Activated CD4-positive, alpha-beta memory T cell treated with anti-CD3 and anti-CD28 coated beads for 36 hours (primary cell): ENCODE results near the gene SLC41A3. TPM values are rescaled to one million over a fixed set of nuclear protein-coding genes. Genes with fewer than 3 reads are reported as not detected.
"Not testable (repeated sequence)": the region's sequence is repeated elsewhere in the genome, so short reads cannot be mapped to it uniquely, and the experiment has no call there.

ENCODE experiments used
- CTCF ChIA-PET: fragments of 350-600 bp; sonication (Branson Sonifier 250); formaldehyde crosslinking; loops from one replicate; lab custom pipeline; 2021; ENCODE audit warnings: antibody characterized with exemption, inconsistent platforms; lab: Charles Lee
- POLR2A ChIA-PET: fragments of 350-600 bp; sonication (Branson Sonifier 250); formaldehyde crosslinking; loops from one replicate; lab custom pipeline; 2021; ENCODE audit warnings: antibody characterized with exemption; lab: Charles Lee
- DNase-seq: peaks from one replicate; pipeline ENCODE4 v3.0.0-alpha.2; 2020
- H3K27ac Mint-ChIP-seq: one replicate; pipeline ENCODE4 v1.8.0; 2021; ENCODE audit warnings: mixed read lengths
- H3K27me3 Mint-ChIP-seq: one replicate; pipeline ENCODE4 v1.8.0; 2021; ENCODE audit warnings: mixed read lengths
- H3K36me3 Mint-ChIP-seq: one replicate; pipeline ENCODE4 v1.8.0; 2021; ENCODE audit warnings: mixed read lengths
- H3K4me1 Mint-ChIP-seq: one replicate; pipeline ENCODE4 v1.8.0; 2021; ENCODE audit warnings: low read depth, mixed read lengths
- H3K4me3 Mint-ChIP-seq: one replicate; pipeline ENCODE4 v1.8.0; 2021; ENCODE audit warnings: mild to moderate bottlenecking, mixed read lengths
- H3K9me3 Mint-ChIP-seq: one replicate; pipeline ENCODE4 v1.8.0; 2021; ENCODE audit warnings: mixed read lengths
- intact Hi-C: fragments of 100-400 bp; cut with micrococcal nuclease; formaldehyde crosslinking; loops from one replicate; pipeline ENCODE4 v1.15.1; 2023
- total RNA-seq, 2 experiments: library from RNA; stranded (reverse); gene quantifications; one replicate each; pipeline ENCODE4 v1.2.3, GENCODE V29; 2021

SLC41A3 gene
- total RNA-seq, 2 experiments from 2014 or later = 26.3 to 27.3 TPM

DNA sequence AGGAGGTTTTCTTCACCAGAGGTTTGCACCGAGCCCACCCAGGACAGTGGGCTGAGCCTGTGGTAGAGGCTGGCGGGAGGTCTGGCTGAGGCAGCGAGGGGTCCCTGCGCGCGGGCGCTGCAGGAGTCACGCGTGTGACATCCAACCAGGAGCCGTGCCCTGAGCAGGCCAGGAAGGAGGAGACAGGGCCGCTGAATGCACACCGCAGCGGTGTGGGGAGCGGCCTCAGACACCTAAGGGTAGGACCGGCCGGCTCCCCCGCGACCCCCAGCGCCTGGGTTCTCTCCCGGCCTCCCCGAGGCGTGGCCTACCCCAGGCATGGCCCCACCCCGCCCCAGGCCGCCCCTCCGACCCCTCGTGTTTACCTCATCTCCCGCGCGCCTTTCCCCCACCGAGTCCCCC lies 412 bp downstream of the SLC41A3 start:
- POLR2A ChIA-PET = interaction anchor here (0.9 to 1.1 kb wide), 2 partner anchors 9 to 92 kb away, joined by 3 to 4 read pairs; no protein-coding TSS in a partner anchor
- H3K27me3 Mint-ChIP-seq = no peaks in the 10 kb centered on the region
- H3K27ac Mint-ChIP-seq = peak overlapping the region; percentile 67
- H3K9me3 Mint-ChIP-seq = no peaks in the 10 kb centered on the region
- peaks cover 7% of the 10 kb centered on the region for H3K36me3 Mint-ChIP-seq
- CTCF ChIA-PET = no interaction called here
- intact Hi-C loops = loop anchor here (1.0 kb wide), 1 partner anchor 167 kb away; no protein-coding TSS in a partner anchor
- peak overlapping the region; percentile 85 for H3K4me3 Mint-ChIP-seq
- H3K4me1 Mint-ChIP-seq = peaks cover 19% of the 10 kb centered on the region
- DNase-seq = peak; percentile 61

DNA sequence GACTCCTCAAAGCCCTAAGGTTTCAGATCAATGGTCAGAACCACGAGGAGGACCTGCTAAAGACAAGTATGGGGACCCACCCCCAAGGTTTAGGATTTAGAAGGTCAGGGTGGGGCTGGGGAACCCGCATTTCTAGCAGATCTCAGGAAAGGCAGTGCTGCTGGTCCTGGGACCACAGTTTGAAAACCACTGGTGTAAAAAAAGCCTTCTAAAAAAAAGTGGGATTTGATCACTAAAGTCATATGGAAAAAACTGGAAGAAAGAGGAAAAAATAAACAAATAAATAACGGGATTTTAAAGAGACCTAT lies 832 bp downstream of the SLC41A3 start:
- intact Hi-C loops = loop anchor here (1.0 kb wide), 1 partner anchor 167 kb away; no protein-coding TSS in a partner anchor
- DNase-seq = no peak
- H3K9me3 Mint-ChIP-seq = no peaks in the 10 kb centered on the region
- POLR2A ChIA-PET = no interaction called here
- peaks cover 19% of the 10 kb centered on the region for H3K4me1 Mint-ChIP-seq
- peaks cover 7% of the 10 kb centered on the region for H3K36me3 Mint-ChIP-seq
- no peaks in the 10 kb centered on the region for H3K27me3 Mint-ChIP-seq
- H3K4me3 Mint-ChIP-seq = peak overlapping the region; percentile 85
- peak overlapping the region; percentile 67 for H3K27ac Mint-ChIP-seq
- CTCF ChIA-PET = no interaction called here

DNA sequence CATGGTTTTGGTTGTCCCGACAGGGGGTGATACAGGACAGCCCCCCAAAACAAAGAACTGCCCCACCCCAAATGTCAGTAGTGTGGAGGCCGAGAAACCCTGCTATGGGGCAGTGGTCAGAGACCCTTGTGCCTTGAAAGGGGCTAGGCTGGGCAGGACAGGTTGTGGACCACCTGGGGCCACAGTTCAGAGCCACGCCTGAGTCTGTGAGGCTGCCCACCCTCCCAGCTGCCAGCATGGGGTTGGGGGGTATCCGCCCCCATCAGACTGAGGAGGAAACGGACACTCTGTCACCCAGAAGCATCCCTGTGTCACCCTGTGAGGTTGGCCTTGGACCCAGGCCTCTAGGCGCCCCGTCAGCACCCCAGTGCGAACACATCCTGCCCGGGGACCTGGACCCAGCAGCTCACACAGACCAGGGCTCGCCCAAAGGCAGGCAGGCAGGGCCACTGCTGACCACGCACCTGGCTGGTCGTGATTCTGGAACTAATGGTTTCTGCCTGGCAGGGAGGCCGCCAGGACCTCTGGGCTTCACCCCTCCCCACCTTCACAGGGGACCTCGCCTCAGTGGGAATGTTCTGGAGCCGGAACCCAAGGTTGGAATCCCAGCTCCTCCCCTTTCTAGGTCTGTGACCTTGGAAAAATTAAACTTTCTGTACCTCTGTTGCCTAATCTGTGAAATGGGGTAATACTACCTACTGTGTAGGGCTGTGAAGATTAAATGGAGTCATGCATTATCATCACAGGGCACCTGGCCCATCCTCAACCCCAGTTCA lies 1.4 kb downstream of the SLC41A3 start:
- intact Hi-C loops = loop anchor here (1.0 kb wide), 1 partner anchor 166 kb away; no protein-coding TSS in a partner anchor
- H3K27ac Mint-ChIP-seq = peak overlapping the region; percentile 67

DNA sequence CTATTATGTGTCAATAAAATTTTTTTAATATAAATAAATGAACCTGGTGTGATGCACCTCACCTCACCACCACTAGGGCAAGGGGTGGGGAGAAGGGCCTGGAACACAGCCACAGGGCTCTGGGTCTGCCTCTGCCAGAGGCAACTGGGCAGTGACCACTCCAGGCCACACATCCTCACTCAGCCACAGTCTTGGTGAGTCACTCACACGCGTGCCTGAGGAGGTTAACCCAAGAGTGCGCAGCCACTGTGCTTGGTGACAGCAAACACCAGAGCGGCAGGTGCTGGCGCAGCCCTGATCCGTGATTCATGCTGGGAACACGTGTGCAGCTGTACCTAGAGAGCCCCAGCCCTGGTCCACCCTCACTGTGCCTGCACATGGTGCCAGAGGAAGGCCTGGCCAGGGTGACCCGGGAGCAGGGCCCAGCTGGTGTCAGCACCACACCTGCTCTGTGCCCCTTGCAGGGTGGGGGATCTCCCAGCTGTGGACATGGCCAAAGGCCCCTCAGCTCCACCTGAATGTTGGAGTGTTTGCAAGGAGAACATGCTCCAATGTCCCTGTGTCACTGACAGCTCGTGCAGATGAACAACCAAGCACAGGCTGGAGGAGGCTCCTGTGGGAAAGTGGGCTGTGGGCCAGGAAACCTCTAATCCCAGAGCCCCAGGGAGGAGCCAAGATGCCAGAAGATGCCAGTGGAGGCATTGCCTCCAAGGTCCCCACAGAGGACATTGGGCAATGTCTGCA lies 2.1 kb downstream of the SLC41A3 start:
- intact Hi-C loops = no loop called here
- ChIA-PET CTCF (interaction anchor here (0.6 kb wide), 1 partner anchor 34 kb away, joined by 3 read pairs; no protein-coding TSS in a partner anchor), POLR2A (interaction anchor here (0.8 kb wide), 1 partner anchor 564 kb away, joined by 3 read pairs; no protein-coding TSS in a partner anchor)
- Mint-ChIP-seq H3K27me3 (no peaks in the 10 kb centered on the region), H3K27ac (no peak overlapping the region), H3K36me3 (peaks cover 6% of the 10 kb centered on the region), H3K9me3 (no peaks in the 10 kb centered on the region), H3K4me1 (peaks cover 19% of the 10 kb centered on the region), H3K4me3 (no peak overlapping the region)
- peak; percentile 16 for DNase-seq

More for the DNA sequence above, 1.4 kb downstream of the SLC41A3 start:
- DNase-seq = no peak
- peaks cover 19% of the 10 kb centered on the region for H3K4me1 Mint-ChIP-seq
- H3K36me3 Mint-ChIP-seq = peaks cover 6% of the 10 kb centered on the region
- peak overlapping the region; percentile 85 for H3K4me3 Mint-ChIP-seq
- POLR2A ChIA-PET = interaction anchor here (0.8 kb wide), 1 partner anchor 565 kb away, joined by 3 read pairs; no protein-coding TSS in a partner anchor
- no peaks in the 10 kb centered on the region for H3K9me3 Mint-ChIP-seq
- CTCF ChIA-PET = no interaction called here
- no peaks in the 10 kb centered on the region for H3K27me3 Mint-ChIP-seq

DNA sequence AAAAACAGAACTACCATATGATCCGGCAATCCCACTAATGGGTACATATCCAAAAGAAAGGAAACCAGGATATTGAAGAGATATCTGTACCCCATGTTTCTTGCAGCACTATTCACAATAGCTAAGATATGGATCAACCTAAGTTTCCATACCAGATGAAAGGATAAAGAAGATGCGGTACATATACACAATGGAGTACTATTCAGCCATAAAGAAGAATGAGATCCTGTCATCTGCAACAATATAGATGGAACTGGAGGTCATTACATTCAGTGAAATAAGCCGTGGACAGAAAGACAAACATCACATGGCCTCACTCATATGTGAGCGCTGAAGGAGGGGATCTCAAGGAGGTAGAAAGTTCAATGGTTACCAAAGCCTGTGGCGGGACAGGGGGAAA lies 3.0 kb downstream of the SLC41A3 start:
- H3K4me3 Mint-ChIP-seq = no peak overlapping the region
- ChIA-PET CTCF (no interaction called here), POLR2A (no interaction called here)
- H3K4me1 Mint-ChIP-seq = peaks cover 18% of the 10 kb centered on the region
- intact Hi-C loops = no loop called here
- peaks cover 6% of the 10 kb centered on the region for H3K36me3 Mint-ChIP-seq
- DNase-seq = no peak
- no peaks in the 10 kb centered on the region for H3K27me3 Mint-ChIP-seq
- H3K9me3 Mint-ChIP-seq = no peaks in the 10 kb centered on the region
- no peak overlapping the region for H3K27ac Mint-ChIP-seq

DNA sequence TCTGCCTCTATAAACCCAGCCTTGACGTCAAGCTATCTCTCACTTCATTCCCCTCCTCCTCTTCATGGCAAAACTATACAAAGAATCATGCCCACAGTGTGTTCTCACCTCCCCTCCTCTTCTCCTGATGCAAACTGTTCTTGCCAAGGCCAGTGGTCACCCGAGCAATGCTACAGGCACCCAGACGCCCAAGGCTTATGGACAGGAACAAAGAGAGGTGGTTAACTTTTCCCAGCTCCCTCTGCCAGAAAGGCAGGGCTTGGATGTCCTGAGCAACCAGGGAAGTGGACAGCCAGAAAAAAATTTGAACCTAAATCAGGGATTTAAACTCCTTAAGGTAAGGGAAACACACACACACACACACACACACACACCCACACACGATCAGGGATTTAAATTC lies 5.1 kb downstream of the SLC41A3 start:
- peaks cover 4% of the 10 kb centered on the region for H3K9me3 Mint-ChIP-seq
- H3K27ac Mint-ChIP-seq = no peak overlapping the region
- H3K36me3 Mint-ChIP-seq = peaks cover 10% of the 10 kb centered on the region
- CTCF ChIA-PET = no interaction called here
- intact Hi-C loops = no loop called here
- POLR2A ChIA-PET = no interaction called here
- H3K4me3 Mint-ChIP-seq = no peak overlapping the region
- DNase-seq = no peak
- H3K27me3 Mint-ChIP-seq = no peaks in the 10 kb centered on the region
- H3K4me1 Mint-ChIP-seq = peaks cover 5% of the 10 kb centered on the region

DNA sequence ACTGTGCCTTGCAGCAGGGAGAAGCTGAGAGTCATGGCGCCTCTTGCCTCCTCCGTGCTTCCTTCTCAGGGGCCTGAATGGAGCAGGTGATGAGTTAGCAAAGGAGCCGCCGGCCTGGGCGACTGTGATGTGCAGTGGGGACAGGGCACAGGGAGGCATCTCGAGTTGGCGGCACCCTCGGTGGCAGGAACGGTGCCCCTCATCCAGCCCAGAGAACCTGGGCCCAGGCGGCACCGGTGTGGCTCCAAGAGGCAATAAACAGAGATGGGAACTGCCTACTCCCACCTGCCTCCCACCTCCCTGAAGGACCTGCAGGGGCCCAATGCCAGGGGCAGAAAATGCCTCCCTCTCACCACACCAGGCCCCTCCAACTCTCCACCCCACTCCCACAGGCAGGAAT lies 6.2 kb downstream of the SLC41A3 start:
- CTCF ChIA-PET = no interaction called here
- POLR2A ChIA-PET = no interaction called here
- Mint-ChIP-seq H3K27ac (no peak overlapping the region), H3K36me3 (peaks cover 16% of the 10 kb centered on the region), H3K27me3 (no peaks in the 10 kb centered on the region), H3K9me3 (peaks cover 10% of the 10 kb centered on the region), H3K4me1 (peaks cover under 1% of the 10 kb centered on the region), H3K4me3 (no peak overlapping the region)
- no peak for DNase-seq
- intact Hi-C loops = no loop called here

DNA sequence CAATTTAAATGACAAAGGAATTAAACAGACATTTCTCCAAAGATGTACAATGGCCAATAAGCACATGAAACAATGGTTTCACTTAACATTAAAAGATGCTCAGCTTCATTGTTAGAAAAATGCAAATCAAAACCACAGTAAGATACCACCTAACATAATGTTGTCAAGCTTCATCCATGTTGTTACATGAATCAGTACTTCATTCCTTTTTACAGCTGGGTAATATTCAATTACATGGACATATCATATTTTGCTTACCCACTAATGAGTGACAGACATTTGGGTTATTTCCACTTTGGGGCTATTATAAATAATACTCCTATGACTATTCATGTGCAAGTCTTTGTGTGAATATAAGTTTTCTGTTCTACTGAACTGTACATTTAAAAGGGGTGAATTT lies 7.8 kb downstream of the SLC41A3 start:
- ChIA-PET POLR2A (no interaction called here), CTCF (no interaction called here)
- Mint-ChIP-seq H3K36me3 (peaks cover 21% of the 10 kb centered on the region), H3K4me1 (no peaks in the 10 kb centered on the region), H3K27ac (no peak overlapping the region), H3K4me3 (no peak overlapping the region), H3K27me3 (no peaks in the 10 kb centered on the region), H3K9me3 (peaks cover 12% of the 10 kb centered on the region)
- intact Hi-C loops = no loop called here
- DNase-seq = no peak

DNA sequence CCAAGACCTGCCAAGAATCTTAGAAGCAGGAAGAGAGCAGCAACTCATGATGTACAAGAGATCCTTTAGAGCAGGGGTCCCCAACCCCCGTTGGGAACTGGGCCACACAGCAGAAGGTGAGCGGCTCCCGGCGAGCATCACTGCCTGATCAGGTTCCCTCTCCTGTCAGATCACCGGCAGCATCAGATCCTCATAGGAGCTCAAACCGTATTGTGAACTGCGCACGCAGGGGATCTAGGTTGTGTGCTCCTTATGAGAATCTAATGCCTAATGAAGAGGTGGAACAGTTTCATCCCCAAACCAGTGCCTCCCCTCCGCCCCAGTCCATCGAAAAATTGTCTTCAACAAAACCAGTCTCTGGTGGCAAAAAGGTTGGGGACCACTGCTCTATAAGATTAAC lies 13.8 kb downstream of the SLC41A3 start:
- ChIA-PET CTCF (interaction anchor here (1.0 kb wide), 1 partner anchor 142 kb away, joined by 3 read pairs; no protein-coding TSS in a partner anchor), POLR2A (no interaction called here)
- intact Hi-C loops = no loop called here
- Mint-ChIP-seq H3K27ac (no peak overlapping the region), H3K27me3 (no peaks in the 10 kb centered on the region), H3K4me3 (no peak overlapping the region), H3K9me3 (peaks cover 12% of the 10 kb centered on the region), H3K4me1 (no peaks in the 10 kb centered on the region), H3K36me3 (peaks cover 21% of the 10 kb centered on the region)
- no peak for DNase-seq

DNA sequence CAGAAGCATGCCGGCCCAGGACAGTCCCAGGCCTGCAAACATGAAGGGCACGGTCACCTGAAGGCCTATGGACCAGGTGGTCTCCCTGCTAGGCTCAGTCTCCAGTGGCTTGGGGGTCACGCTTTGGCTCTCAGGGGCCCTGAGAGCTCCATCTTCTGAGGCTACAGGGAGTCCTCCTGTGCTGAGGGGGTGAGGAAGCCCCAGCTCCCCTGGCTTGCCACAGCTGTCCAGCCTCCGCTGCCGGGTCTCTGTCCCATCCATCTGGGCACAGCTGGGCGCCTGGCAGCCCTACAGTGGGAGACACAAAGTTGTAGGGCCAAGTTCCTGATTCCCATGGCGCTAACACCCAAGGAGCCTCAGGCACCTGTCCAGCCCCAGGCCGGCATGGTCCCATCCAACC lies 16.0 kb downstream of the SLC41A3 start:
- CTCF ChIA-PET = no interaction called here
- H3K36me3 Mint-ChIP-seq = peaks cover 13% of the 10 kb centered on the region
- H3K9me3 Mint-ChIP-seq = peaks cover 5% of the 10 kb centered on the region
- POLR2A ChIA-PET = no interaction called here
- peaks cover 14% of the 10 kb centered on the region for H3K4me1 Mint-ChIP-seq
- no peak for DNase-seq
- H3K4me3 Mint-ChIP-seq = no peak overlapping the region
- intact Hi-C loops = no loop called here
- no peaks in the 10 kb centered on the region for H3K27me3 Mint-ChIP-seq
- H3K27ac Mint-ChIP-seq = no peak overlapping the region

DNA sequence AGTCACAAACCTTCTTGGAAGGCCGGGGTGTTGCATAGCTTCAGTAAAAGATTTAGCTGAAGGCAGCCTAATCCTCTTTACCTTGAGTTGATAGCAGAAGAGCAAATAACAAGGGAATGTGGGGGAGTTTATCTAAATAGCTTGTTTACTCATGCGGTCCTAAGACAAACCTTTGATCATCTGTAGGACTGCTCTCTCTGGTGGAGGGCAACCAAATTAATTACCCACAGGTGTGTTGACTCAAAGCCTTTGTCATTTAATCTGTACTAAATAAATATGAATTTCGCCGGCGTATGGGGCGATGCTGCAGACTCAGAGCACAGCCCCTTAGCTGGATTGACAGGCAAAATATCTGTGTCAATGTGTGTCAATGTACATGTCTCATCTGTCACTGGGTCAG lies 17.2 kb downstream of the SLC41A3 start:
- H3K4me3 Mint-ChIP-seq, H3K9me3 Mint-ChIP-seq, H3K36me3 Mint-ChIP-seq, DNase-seq, H3K27me3 Mint-ChIP-seq, POLR2A ChIA-PET, H3K27ac Mint-ChIP-seq, intact Hi-C loops: not testable (repeated sequence)
- CTCF ChIA-PET = interaction anchor here (0.6 to 1.2 kb wide), 2 partner anchors 137 to 1703 kb away, joined by 3 read pairs; no protein-coding TSS in a partner anchor
- peaks cover 14% of the 10 kb centered on the region for H3K4me1 Mint-ChIP-seq

DNA sequence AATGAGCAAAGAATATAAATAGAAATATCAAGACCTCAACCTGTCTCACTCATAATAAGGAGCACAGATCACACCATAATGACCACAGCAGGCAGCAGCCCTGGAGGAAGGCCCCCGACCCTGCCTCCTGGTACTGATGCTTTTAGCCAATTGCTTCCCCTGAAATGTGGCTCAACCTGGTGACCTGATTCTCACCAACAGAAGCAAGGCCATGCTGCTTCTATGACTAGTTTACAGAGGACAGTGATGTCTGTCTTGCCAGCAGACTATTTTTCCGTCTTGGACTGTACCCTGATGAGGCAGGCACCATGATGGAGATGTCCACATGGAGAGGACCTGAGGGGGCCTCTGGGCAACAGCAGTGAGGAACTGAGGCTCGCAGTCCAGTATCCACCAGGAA lies 18.0 kb downstream of the SLC41A3 start:
- Mint-ChIP-seq H3K4me3 (no peak overlapping the region), H3K27me3 (no peaks in the 10 kb centered on the region), H3K36me3 (peaks cover 5% of the 10 kb centered on the region), H3K27ac (no peak overlapping the region), H3K4me1 (peaks cover 14% of the 10 kb centered on the region), H3K9me3 (no peaks in the 10 kb centered on the region)
- ChIA-PET POLR2A (no interaction called here), CTCF (no interaction called here)
- no peak for DNase-seq
- intact Hi-C loops = no loop called here
